Right renal pelvis (tissue), 4 donors: ENCODE data around the gene TSPAN14. TPM values are rescaled to one million over a fixed set of nuclear protein-coding genes. Genes with fewer than 3 reads are reported as not detected.
"Not testable (repeated sequence)": the region's sequence is repeated elsewhere in the genome, so short reads cannot be mapped to it uniquely, and the experiment has no call there.

Experiments used
- DNase-seq, 4 donors: peaks; one replicate each; pipeline ENCODE4 v3.0.0-alpha.2; 2013; ENCODE audit warnings: low read depth in 4 of 4, low spot score in 3 of 4, missing footprints in 1 of 4
- polyA plus RNA-seq, 4 donors: library from polyadenylated mRNA; unstranded; fragments of 120-200 nt; gene quantifications; one replicate each; pipeline ENCODE4 v1.2.1, GENCODE V29; 2013; ENCODE audit not compliant: insufficient read length in 4 of 4

Gene TSPAN14
- polyA plus RNA-seq, 4 donors = 91.6 to 102 (median 92.5) TPM

DNA sequence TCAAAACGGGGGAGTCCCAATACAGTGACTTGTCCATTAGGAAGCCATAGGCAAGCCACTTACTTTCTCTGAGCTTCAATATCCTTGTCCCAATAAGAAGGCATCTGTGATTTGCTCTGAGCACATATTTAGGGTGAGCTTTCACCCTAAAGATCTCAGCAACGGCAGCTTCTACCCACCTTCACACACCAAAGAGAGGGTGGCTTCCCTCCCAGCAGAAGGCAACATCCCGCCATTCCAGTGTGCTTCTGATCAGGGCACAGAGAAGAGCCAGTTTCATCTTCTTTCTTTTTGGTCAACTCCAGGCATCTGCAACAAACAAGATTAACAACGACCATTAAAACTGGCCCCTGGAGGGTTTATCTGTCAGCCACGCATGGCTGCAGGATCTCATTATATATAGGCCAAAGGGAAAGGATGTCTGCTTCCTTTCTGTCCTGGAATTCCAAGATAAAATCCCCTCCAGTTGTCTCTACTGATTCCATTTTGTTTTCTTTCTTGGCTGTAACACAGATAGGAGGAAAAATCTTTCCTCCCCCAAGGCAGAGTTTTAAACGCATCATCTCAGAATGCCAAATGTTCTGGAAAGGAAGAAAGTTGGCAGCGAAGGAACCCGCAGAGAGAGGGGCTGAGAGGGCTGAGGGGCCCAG lies 83.1 kb downstream of the TSPAN14 start:
- DNase-seq = peak in 1 of 4 donors; percentile 31

DNA sequence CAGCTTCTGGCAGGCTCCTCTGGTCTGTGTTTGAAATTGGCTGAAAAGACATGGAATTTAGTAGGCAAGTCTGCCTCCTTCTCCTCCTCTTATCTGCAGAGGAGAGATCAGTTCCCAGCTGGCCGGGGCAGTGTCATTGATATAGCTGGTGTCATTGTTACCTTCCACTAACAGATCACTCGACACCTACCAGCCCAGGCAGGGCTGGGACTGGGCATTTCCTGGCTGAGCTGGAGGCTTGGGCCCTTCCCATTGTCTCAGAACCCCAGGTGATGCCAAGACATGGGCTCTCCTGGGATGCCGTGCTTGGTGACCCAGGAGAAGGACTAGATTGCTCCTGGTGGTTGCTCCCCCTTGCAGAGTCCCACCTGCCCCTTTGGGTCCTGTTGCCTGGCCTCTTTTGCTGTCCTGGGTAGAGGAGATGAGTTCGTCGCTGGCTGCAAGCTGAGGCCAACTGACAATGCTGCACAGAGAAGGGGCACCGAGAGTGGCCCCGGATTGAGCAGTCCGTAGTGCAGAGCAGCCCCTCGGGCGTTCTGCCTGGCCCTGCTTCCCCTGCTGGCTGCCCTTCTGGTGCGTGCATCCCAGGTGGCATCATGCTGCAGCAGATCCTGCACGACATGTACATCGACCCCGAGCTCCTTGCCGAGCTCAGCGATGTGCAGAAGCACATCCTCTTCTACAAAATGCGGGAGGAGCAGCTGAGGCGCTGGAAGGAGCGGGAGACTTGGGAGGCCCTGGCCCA lies 83.8 kb downstream of the TSPAN14 start, which contains the start of gene SH2D4B:
Gene SH2D4B, plus strand, starts transcription at position 167 of the 745 bp plus-strand sequence. Its CDS starts 430 bp downstream, at position 597.
- no peak for DNase-seq

DNA sequence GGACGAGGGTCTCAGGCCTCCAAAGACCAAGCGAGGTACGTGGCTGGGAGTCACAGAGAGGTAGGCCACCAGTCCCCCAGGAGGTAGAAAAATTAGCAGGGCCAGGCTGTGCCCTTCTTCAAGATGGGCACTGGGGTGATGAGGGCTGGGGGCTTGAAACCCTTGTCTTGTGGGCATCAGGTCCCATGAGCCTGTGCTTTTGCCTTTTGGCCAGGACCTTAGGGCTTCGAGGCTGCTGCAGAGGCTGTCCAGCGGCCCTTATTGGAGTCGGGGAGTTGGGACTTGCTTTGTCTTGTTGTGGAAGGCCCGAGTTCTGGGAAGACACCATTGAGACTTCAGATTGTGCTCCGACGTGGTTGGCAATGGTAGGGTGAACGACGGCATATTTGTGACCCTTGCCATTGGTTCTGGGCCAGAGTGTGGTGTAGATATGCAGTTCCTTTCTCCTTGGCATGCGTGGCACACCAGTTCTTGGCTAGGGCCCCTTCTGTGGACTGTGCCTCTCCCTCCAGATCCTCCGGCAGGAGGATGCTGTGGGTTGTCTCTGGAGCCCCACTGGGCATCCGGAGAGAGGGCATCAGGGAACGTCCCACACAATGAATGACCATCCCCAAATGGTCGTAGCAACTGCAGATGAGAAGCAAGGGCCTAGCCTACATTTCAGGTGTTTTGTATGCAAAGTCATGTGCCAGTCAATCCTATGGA lies 84.5 kb downstream of the TSPAN14 start:
- DNase-seq = no peak

DNA sequence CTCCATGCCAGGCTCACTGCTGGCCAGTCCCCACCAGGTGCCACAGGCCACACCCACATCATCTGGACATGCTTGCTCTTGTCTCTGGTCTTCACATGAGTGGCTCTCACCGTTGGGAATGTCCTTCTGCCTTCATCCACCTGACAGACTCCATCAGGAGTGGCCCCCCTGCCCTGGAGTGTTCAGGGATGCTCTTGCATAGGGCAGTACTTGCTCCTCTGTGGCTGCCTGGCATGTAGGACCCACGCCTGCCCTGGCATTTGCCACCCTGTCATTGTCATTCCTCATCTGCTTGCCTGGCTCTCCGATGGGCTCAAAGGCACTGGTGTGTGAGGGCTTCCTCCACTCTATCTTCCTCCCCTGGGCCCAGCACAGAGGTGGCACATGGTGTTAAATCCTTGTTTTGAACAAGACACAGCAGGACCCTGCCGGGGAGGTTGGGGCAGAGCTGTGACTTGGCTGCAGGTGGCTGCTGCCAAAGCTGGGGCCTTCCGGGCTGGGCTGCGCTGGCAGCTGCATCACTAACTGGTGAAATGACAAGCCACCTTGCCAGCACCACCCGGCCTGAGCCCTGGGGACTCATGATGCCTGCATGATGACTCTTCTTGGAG lies 85.4 kb downstream of the TSPAN14 start:
- no peak for DNase-seq

DNA sequence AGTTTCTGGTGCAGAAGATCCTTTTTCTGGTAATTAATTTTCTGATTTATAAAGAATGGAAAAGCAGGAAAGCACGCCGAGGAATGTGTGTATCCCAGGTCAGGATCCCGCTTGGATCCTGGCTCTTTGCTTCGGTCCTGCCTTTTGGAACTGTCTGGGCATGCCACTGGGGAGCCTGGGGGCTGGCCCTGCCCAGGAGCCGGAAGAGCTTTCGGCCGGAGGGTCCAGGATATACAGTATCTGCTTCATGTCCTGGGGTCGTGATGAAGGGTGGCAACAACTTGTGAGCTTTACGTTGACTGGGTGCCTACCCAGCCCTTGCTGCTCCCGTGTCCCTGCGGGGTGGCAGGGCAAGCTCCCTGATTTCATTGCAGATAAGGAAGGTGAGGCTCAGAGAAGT lies 86.0 kb downstream of the TSPAN14 start:
- DNase-seq = no peak

DNA sequence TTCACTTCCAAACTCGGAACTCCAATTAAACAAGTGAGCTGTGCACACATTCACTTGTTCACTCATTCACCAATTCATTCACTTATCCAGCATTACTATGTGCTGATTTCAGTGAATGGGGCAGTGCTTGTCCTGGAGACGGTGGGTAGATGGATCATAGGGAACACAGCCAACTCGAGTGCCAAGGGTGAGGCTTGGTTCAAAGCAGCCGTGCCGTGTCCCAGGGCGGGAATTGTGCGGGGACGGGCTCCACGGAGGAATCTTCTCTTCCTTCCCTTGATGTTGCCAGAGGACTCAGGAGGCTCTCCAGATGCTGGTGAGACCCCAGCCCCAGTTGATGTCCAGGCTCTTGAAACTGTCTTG lies 86.5 kb downstream of the TSPAN14 start:
- DNase-seq = no peak

DNA sequence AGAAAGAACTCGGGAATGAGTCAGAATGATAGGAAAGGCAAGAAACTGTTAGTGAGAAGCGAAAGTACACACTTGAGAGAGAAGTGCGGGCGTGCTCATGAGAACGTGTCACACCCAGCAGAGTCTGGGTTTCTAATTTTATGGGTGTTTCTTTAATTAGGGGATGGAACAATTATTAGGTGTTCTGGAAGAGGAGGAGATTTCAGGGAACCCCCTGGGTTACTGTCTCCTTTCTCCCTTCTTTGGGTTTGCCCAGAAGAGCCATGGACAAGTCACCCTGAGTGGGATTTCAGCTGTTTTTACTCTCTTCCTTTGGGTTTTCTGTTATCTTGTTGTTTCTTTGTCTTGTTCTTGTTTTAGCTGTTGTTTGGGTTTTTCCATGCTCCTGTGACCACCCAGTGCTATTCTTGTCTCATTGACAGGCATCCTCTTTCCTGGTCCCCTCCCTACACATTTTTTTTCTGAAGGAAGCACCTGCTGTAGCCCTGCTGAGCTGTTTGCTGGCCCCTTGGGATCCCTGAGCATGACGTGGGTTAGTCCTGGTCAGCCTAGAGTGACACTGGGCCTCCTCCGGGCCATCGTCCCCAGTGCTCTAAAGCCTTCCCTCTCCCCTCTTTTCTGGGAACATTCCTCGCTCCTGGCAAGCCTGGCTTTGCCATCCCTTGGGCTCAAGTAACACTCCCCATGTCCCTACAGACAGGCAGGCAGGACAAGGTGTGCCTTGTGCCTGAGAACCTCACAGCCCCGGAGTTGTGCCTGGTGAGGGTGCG lies 87.1 kb downstream of the TSPAN14 start:
- DNase-seq = no peak

DNA sequence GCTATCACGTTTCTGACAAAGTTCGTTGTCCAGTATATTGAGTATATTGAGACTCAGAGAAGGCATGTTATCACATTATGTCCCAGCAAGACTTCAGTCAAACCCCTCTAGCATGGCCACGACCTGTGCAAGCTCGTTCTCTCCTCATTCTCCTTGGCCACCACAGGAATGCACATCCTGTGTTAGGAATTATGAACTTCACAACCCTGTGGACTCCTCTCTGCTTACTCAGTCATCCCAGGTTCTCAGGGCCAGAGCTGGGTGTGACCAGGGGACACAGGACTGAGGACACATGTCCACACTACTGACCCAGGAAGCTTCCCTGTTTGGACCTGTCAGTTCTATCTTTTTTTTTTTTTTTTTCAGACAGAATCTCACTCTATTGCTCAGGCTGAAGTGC lies 87.9 kb downstream of the TSPAN14 start:
- no peak for DNase-seq

DNA sequence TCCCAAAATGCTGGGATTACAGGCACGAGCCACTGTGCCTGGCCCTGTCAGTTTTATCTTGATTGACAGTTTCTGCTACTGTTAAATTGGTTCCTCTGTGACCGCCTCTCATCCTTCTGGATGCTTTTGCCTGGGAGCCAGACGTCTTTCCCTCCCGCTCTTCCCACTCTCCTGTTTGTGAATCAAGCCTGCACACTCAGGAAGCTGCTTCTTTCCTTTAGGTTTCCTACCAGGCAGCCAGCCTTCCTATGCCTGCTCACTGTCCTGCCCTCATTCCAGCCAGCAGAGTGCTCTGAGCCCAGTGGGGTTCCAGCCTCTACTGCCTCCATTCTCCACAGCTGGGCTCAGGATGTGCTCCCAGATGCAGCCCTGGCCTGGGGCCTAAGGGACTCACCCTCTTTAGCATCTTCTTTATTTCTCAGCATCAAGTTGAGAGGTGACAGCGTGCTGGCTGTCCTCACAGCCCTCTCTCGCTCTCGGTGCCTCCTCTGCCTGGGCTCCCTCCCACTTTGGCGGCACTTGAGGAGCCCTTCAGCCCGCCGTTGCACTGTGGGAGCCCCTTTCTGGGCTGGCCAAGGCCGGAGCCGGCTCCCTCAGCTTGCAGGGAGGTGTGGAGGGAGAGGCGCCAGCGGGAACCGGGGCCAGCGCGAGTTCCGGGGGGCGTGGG lies 88.7 kb downstream of the TSPAN14 start:
- DNase-seq = no peak

DNA sequence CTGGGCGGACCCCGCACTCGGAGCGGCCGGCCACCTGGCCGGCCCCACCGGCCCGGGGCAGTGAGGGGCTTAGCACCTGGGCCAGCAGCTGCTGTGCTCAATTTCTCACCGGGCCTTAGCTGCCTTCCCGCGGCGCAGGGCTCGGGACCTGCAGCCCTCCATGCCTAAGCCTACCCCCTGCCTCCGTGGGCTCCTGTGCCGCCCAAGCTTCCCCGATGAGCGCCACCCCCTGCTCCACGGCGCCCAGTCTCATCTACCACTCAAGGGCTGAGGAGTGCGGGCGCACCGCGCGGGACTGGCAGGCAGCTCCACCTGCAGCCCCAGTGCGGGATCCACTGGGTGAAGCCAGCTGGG lies 89.2 kb downstream of the TSPAN14 start:
- DNase-seq = not testable (repeated sequence)

DNA sequence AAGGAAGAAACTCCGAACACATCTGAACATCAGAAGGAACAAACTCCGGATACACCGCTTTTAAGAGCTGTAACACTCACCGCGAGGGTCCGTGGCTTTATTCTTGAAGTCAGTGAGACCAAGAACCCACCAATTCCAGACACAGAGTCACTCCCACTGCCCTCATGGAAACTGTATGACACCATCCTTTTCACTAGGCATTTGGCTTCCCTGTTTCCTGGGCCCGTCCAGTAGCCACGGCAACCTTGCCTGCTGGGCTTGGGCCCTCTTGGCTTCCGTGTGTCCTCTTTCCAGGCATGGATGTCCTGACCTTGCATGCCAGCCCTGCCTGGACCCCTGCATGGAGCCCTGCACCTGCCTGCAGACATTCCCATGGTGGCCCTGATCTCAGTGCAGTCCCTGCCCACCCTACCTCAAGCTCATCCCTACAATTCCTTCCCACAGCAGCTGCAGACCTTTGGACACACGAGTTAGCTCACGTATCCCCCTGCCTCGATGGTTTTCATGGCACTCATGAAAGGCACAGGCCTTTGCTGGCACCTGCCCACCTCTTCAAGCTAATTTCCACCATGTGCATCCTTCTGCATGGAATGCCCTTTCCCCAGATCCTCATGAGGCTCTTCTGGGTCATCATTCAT lies 90.3 kb downstream of the TSPAN14 start:
- no peak for DNase-seq

DNA sequence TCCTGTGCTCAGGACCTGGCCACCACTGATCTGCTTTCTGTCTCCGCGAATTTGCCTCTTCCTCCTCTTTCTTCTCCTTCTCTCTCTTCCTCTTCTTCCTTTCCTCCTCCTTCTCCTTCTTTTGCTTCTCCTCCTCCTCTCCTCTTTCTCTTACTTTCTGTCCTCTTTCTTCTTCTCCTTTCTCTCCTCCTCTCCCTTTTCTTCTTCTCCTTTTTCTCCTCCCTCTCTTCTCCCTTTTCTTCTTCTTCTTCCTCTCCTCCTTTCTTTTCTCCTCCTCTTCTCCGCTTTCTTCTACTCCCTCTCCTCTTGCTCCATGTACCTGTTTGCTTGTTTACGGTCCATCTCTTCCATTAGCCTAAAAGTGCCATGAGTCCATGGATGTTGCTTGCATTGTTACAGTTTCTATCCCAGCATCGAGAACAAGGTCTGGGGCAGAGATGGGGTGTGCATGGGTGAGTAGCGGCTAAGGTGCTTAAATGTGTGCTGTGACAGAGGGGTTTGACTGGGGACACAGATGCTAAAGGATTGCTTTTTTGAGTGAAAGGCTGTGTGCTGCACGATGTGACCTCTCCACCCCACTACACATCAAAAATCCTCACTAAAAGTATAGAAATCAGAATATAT lies 91.3 kb downstream of the TSPAN14 start:
- no peak for DNase-seq

DNA sequence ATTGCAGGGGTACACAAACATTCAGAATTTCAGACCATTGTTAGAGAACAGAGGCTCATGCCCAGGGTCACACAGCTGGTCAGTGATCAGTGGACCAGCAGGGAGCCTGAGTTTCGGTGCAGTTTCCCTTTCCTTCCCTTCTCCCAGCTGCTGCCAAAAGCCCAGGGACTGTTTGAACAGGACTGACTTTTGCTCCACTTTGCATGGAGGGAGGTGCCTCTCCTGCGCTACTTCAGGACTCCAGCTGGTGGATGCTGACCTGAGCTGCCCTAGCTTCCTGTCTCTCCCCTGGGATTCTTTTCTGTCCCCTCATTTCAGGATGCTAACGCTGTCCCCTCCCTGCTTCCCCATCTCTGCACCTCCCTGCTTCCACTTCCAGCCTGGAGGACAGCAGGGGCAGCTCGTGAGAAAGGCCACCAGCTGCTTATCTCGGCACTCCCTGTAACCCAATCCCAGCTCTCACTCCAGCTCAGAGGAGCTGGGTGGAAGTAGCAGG lies 98.1 kb downstream of the TSPAN14 start:
- DNase-seq = peak in 1 of 4 donors; percentile 10

DNA sequence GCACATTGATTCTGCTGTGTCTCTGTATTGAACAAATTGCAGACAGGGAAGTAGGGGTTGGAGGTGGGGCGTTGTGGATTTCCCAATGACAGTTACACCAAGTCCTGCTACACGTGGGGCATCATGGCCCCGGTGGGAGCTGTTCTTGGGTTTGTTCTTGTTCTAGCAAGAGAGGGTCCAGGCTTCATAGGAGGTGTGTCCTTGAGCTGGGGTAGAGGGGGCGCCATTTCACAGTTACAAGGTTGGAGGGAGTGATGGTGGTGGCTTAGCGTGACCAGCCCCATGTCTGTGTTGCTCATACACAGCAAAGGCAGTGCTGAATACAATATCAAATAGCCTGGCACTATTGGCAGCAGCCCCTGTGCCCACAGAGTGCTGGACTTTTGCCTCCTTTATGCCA lies 99.3 kb downstream of the TSPAN14 start:
- no peak for DNase-seq

DNA sequence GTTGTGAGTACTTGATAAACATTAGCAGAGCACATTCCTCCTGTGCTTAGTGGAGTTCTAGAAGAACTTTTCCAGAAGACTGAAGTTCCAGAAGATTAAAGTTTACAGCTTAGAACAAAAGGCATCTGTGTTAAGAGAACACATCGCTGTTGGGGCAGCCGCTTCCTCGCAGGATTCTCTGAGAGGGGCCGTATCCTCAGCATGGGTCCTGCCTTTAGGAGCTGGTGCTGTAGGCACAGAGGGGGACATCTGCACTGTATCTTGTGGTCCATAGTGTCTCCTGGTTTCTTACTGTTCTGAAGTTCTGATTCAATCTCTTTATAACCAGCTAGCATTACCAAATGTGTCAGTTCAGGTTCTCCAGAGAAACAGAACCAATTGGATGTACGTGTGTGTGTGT lies 99.9 kb downstream of the TSPAN14 start:
- no peak for DNase-seq

DNA sequence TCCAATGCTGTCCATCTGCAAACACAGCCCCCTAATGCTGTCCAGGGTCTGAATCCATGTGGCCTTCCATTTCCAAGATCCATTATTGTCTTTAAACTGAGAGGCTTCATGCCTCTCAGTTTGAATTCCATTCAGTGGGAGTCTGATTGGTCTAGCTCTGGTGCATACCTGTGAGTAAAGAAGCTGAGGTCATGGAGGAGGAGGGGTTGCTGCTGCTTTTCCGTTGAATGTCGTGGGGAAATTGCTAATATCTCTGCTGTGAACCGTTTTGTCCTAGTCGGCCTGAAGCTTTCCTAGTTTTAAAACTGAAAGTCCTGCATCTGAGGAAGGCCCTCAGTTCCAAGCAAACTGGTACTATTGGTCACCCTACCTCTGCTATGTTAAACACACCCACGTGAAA lies 101.3 kb downstream of the TSPAN14 start:
- no peak for DNase-seq

DNA sequence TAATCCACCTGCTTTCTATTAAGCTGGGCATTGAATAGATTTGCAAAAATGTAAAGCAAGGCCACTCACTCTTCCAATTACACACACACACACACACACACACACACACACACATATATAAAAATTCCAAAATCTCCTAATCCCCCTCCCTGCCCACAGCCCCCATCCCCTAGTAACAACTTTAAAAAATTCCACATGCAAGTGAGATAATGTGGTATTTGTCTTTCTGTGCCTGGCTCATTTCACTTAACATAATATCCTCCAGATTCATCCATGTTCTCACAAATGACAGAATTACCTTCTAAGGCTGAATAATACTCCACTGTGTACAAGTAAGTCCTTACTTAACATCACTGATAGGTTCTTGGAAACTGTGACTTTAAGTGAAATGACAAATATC lies 107.8 kb downstream of the TSPAN14 start:
- DNase-seq = no peak

DNA sequence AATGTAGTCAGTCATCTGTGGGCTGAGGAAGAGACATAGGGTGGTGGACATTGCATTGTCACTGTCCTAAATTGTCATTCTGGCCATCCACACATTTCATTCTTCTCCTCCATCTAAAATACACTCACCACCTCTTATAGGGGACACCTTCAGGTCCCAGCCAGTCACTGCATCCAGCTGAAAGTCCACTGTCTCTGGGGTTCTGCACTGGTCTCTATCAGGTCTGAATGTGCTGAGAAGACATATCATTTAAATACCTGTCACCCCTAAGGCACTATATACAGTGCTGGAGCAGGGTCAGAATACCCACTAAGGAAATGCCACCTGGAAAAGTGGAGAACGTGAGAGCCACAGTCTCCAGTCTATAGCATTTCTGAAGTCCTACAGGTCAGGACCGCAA lies 113.2 kb downstream of the TSPAN14 start:
- DNase-seq = no peak
